Astrocyte of the cerebellum (primary cell): ENCODE data around the gene HORMAD2.

Experiments
- DNase-seq: peaks from one replicate; pipeline ENCODE4 v3.0.0-alpha.2; 2011; ENCODE audit warnings: low read depth
- H3K4me3 ChIP-seq: 2 replicates; pipeline ENCODE4 v1.5.1; 2011; ENCODE audit warnings: mild to moderate bottlenecking, low read depth, low read length, moderate library complexity
- CTCF ChIP-seq: IDR thresholded peaks from 2 replicates; pipeline ENCODE4 v1.5.1; 2012; ENCODE audit warnings: low read length, low read depth, moderate library complexity, mild to moderate bottlenecking; ENCODE audit errors: missing control alignments
- in situ Hi-C: cut with HindIII; loops from 2 replicates; pipeline ENCODE4 v1.10.0; 2017; ENCODE audit warnings: low sequenced_read_pairs

HORMAD2 gene

GRCh38 chr22:30187529-30188407 is 107.5 kb downstream of the HORMAD2 start:
- no peak overlapping the region for H3K4me3 ChIP-seq
- no peak for DNase-seq
- in situ Hi-C loops: no loop called here
- no peak for TF ChIP-seq CTCF

- H3K4me3 ChIP-seq: no peak overlapping the region
- TF ChIP-seq CTCF: no peak
- in situ Hi-C loops: no loop called here
- no peak for DNase-seq
Observed at GRCh38 chr22:30188911-30189310, 108.6 kb downstream of the HORMAD2 start.

DNA sequence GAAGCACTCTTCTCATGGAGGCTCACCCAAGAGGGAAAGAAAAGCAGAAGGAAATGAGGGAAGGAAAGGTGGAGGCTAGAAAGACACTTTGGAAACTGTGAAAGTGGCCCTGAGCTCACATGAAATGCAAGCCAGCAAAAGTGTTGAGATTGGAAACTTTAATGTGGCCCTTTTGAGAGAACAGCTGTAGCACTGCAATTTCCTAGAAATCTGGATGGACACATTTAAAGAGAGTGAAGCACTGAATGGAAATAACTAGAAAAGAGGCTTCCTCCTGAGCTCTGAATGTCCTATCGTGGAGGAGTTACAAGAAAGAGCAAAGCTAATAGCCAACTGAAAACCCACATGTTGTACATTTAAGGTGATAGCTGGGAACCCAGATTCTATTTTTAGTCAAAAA is 110.3 kb downstream of the HORMAD2 start:
- no peak for DNase-seq
- no peak overlapping the region for H3K4me3 ChIP-seq
- in situ Hi-C loops: no loop called here
- TF ChIP-seq CTCF: no peak

GRCh38 chr22:30191040-30191701 is 110.9 kb downstream of the HORMAD2 start:
- no peak for TF ChIP-seq CTCF
- DNase-seq: no peak
- in situ Hi-C loops: no loop called here
- H3K4me3 ChIP-seq: no peak overlapping the region

- in situ Hi-C loops: no loop called here
- H3K4me3 ChIP-seq: no peak overlapping the region
- DNase-seq: no peak
- no peak for TF ChIP-seq CTCF
Observed at GRCh38 chr22:30192427-30192826, 112.2 kb downstream of the HORMAD2 start.

GRCh38 chr22:30193031-30193775 is 112.9 kb downstream of the HORMAD2 start:
- DNase-seq: no peak
- TF ChIP-seq CTCF: no peak
- in situ Hi-C loops: no loop called here
- H3K4me3 ChIP-seq: no peak overlapping the region
